Mucosa of descending colon (tissue), 3 donors: ENCODE measurements around the gene ASF1B. TPM values are rescaled to one million over a fixed set of nuclear protein-coding genes. Genes with fewer than 3 reads are reported as not detected.

Experiments
- ATAC-seq: fragments of 200-7000 bp; cut with Tn5 transposase; one replicate; pipeline ENCODE4 v1.9.1; 2020; ENCODE audit warnings: mild to moderate bottlenecking, moderate library complexity
- DNase-seq, 3 donors: peaks; one replicate each; pipeline ENCODE4 v3.0.0-alpha.2; 2020
- H3K36me3 ChIP-seq: fragments of 200-600 bp; one replicate; pipeline ENCODE4 v1.8.0; 2021; ENCODE audit warnings: low read depth, mild to moderate bottlenecking
- H3K4me1 ChIP-seq: fragments of 200-600 bp; one replicate; pipeline ENCODE4 v1.8.0; 2021; ENCODE audit warnings: low read depth, mild to moderate bottlenecking
- H3K4me3 ChIP-seq: fragments of 200-600 bp; one replicate; pipeline ENCODE4 v1.8.0; 2021; ENCODE audit warnings: mild to moderate bottlenecking
- H3K9me3 ChIP-seq: fragments of 200-600 bp; one replicate; pipeline ENCODE4 v1.8.0; 2021; ENCODE audit warnings: mild to moderate bottlenecking
- CTCF ChIP-seq: fragments of 200-600 bp; IDR thresholded peaks from one replicate; pipeline ENCODE4 v1.8.0; 2022; ENCODE audit warnings: antibody characterized with exemption, mild to moderate bottlenecking
- intact Hi-C, 2 donors: fragments of 100-400 bp; cut with DNase I in 1 of 2; cut with micrococcal nuclease in 1 of 2; formaldehyde crosslinking; loops; one replicate each; pipeline versions ENCODE4 v1.11.0 to v1.11.1; 2022; cut with DNase I, micrococcal nuclease
- total RNA-seq, 3 donors: library from RNA; stranded (reverse); fragmentation: NEBNext Ultra II Directional in 2 of 3; extraction: Animal tissue kit (Norgen Biotek cat#: 25700) in 2 of 3; gene quantifications; one replicate each; pipeline versions ENCODE4 v1.2.1 to v1.2.4, GENCODE V29; 2021 to 2023
- donor health status: DM: no; HTN: no; CAD: no; lungs with moderate emphysema.
- donor health status: DM: no; HTN: no; CAD: no.
- donor health status: DM: no; HTN: yes; CAD: no.

The ASF1B gene
- total RNA-seq, 3 donors from 2014 or later: 2.4 to 21.7 (median 5.5) TPM

DNA sequence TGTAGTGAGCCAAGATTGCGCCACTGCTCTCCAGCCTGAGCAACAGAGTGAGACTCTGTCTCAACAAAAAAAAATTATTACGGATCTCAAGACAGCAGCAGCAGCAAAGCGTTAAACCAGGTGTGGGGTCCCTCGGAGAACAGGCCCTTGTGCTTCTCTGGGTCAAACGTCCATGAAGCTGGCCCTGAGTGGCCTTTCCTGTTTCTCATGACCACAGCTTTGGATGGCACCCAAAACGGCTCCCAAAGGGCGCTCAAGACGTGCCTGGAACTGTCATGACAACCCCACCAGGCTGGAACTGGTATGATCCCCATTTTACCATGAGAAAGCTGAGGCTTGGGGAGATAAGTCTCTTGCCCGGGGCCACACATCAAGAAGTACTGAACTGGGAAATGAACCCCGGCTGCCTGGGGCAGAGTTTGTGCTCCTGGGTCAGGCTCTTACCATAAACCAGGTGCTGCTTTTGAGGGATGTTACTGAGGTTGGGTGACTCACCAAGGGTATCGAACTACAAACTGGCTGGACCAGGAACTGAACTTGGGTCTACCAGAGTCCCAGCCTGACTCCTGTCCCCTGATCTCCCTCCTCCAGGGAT lies 34.2 kb downstream of the ASF1B start:
- H3K9me3 ChIP-seq: no peaks in the 10 kb centered on the region
- peaks cover 14% of the 10 kb centered on the region for H3K4me1 ChIP-seq
- ATAC-seq (no peak), DNase-seq (no peak)
- intact Hi-C loops: no loop called here
- H3K36me3 ChIP-seq: no peaks in the 10 kb centered on the region
- no peak overlapping the region for H3K4me3 ChIP-seq
- TF ChIP-seq CTCF: no peak

DNA sequence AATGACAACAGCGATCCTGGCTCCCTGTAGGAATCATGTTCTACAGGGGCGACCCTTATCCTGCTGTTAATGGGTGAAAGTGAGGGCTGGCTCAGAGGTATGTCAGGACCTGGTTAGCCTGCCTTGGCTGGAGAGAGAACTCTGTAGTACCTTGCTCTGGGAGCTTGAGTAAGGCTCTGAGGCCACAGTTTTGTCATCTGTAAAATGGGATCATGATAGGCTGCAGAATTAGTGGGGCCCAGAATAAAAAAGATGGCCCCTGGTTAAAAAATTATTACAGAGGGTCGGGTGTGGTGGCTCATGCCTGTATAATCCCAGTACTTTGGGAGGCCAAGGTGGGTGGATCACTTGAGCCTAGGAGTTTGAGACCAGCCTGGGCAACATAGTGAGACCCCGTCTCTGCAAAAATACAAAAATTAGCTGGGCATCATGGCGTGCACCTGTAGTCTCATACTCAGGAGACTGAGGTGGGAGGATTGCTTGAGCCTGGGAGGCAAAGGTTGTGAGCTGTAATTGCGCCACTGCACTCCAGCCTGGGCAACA lies 35.3 kb downstream of the ASF1B start:
- ATAC-seq (no peak), DNase-seq (no peak)
- no peaks in the 10 kb centered on the region for H3K36me3 ChIP-seq
- H3K4me1 ChIP-seq: peaks cover 11% of the 10 kb centered on the region
- no peaks in the 10 kb centered on the region for H3K9me3 ChIP-seq
- no peak for TF ChIP-seq CTCF
- no peak overlapping the region for H3K4me3 ChIP-seq
- intact Hi-C loops: no loop called here

DNA sequence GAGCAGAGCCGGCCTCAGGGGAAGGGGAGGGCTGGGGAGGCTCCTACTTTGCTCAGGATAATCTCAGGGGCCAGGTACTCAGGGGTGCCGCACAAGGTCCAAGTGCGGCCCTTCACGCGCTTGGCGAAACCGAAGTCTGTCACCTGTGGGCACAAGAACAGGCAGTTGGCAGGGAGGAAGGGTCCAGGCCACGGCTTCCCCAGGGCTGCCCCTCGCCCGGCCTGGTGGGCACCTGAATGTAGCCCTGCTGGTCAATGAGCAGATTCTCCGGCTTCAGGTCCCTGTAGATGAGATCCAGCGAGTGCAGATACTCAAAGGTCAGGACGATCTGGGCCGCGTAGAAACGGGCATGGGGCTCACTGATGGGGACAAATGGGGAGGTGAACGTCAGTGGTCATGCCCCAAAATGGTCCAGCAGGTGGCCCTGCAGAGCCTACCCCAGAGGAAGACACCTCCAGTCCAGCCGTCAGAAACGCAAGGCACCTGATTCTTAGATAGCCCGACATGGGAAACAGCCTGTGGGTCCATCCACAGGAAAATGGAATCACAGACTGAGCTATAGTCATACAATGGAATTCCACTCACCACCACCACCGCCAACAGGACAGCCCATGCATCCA lies 38.7 kb downstream of the ASF1B start:
- ATAC-seq: peak; percentile 31
- intact Hi-C loops: no loop called here
- no peak for TF ChIP-seq CTCF

DNA sequence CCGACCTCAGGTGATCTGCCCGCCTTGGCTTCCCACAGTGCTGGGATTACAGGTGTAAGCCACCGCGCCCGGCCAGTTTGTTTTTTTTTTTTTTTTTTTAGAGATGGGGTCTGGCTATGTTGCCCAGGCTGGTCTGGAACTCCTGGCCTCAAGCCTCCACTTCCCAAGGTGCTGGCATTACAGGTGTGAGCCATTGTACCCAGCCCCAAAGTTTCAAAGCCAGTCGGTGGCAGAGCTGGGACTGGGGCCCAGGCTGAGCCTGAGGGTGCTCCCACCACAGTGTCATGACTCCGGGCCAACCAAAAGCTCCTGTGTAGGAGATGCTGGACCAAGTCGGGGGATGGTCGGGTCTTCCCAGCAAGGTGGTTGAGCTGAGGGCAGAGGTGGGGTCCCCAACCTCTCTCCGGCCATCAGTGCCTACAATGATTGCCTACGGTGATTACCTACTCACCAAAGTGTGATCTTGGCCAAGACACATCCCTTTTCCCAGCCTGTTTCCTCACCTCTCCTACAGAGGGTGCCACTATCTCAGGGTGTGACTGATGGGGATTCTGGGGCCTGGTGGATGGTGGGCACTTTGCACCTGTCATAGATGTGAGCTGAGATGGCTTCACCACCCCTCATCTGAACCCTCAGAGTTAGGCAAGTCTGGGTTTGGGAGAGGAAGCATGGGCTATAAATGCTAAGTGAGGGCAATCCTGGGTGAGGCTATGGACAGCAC lies 40.0 kb downstream of the ASF1B start:
- peak; percentile 19 for ATAC-seq
- Histone ChIP-seq H3K9me3 (peaks cover 7% of the 10 kb centered on the region), H3K4me1 (peaks cover 7% of the 10 kb centered on the region), H3K36me3 (no peaks in the 10 kb centered on the region), H3K4me3 (no peak overlapping the region)
- TF ChIP-seq CTCF: no peak
- intact Hi-C loops: no loop called here
- no peak for DNase-seq

More for the DNA sequence above, 38.7 kb downstream of the ASF1B start:
- DNase-seq: no peak
- Histone ChIP-seq H3K9me3 (peaks cover 7% of the 10 kb centered on the region), H3K4me1 (no peaks in the 10 kb centered on the region), H3K4me3 (no peak overlapping the region), H3K36me3 (no peaks in the 10 kb centered on the region)

- peaks cover 8% of the 10 kb centered on the region for H3K4me1 ChIP-seq
- H3K36me3 ChIP-seq: no peaks in the 10 kb centered on the region
- intact Hi-C loops: no loop called here
- peaks cover 7% of the 10 kb centered on the region for H3K9me3 ChIP-seq
- DNase-seq: no peak
- no peak for TF ChIP-seq CTCF
- ATAC-seq: no peak
- H3K4me3 ChIP-seq: no peak overlapping the region
Observed at GRCh38 chr19:14094854-14095253, 41.5 kb downstream of the ASF1B start.
